HG03060 (cell line): Measurements from ENCODE around the gene DSCAM.
"Not testable (repeated sequence)": the region's sequence is repeated elsewhere in the genome, so short reads cannot be mapped to it uniquely, and the experiment has no call there.

Experiments used
- ATAC-seq: cut with Tn5 transposase; IDR thresholded peaks from one replicate; pipeline ENCODE4 v1.9.1; 2021; ENCODE audit warnings: low read depth, moderate number of reproducible peaks; ENCODE audit not compliant: unreplicated experiment

Gene DSCAM

GRCh38 chr21:40345711-40346321, 501.1 kb downstream of the DSCAM start:
- no peak for ATAC-seq

- no peak for ATAC-seq
These were observed 506.6 kb downstream of the DSCAM start for GRCh38 chr21:40340357-40340756.

- ATAC-seq: no peak
These were observed 507.9 kb downstream of the DSCAM start for GRCh38 chr21:40339050-40339449.

GRCh38 chr21:40337981-40338380, 509.0 kb downstream of the DSCAM start:
- ATAC-seq: no peak

GRCh38 chr21:40335704-40336103, 511.3 kb downstream of the DSCAM start:
- no peak for ATAC-seq

- no peak for ATAC-seq
These were observed 512.8 kb downstream of the DSCAM start for GRCh38 chr21:40334159-40334558.

GRCh38 chr21:40333731-40334130, 513.2 kb downstream of the DSCAM start:
- no peak for ATAC-seq

GRCh38 chr21:40331804-40332203, 515.2 kb downstream of the DSCAM start:
- no peak for ATAC-seq

- no peak for ATAC-seq
These were observed 515.8 kb downstream of the DSCAM start for GRCh38 chr21:40331172-40331571.

- ATAC-seq: no peak
These were observed 522.6 kb downstream of the DSCAM start for GRCh38 chr21:40324389-40324788.

GRCh38 chr21:40320718-40321117, 526.2 kb downstream of the DSCAM start:
- not testable (repeated sequence) for ATAC-seq

GRCh38 chr21:40318371-40318770, 528.6 kb downstream of the DSCAM start:
- no peak for ATAC-seq

- no peak for ATAC-seq
These were observed 530.9 kb downstream of the DSCAM start for GRCh38 chr21:40316104-40316503.

GRCh38 chr21:40315626-40316025, 531.3 kb downstream of the DSCAM start:
- no peak for ATAC-seq

- ATAC-seq: no peak
These were observed 533.7 kb downstream of the DSCAM start for GRCh38 chr21:40313260-40313659.

GRCh38 chr21:40300300-40300699, 546.7 kb downstream of the DSCAM start:
- ATAC-seq: no peak

- ATAC-seq: no peak
These were observed 547.5 kb downstream of the DSCAM start for GRCh38 chr21:40299451-40299850.

GRCh38 chr21:40294345-40294744, 552.6 kb downstream of the DSCAM start:
- ATAC-seq: no peak

GRCh38 chr21:40291560-40291959, 555.4 kb downstream of the DSCAM start:
- ATAC-seq: no peak

- ATAC-seq: no peak
These were observed 562.5 kb downstream of the DSCAM start for GRCh38 chr21:40284409-40284808.

GRCh38 chr21:40282912-40283886, 563.8 kb downstream of the DSCAM start:
- no peak for ATAC-seq

GRCh38 chr21:40278345-40278744, 568.6 kb downstream of the DSCAM start:
- no peak for ATAC-seq
